OCI-LY7 (cell line): ENCODE data around the gene CERS4. TPM values are rescaled to one million over a fixed set of nuclear protein-coding genes. Genes with fewer than 3 reads are reported as not detected.
"Not testable (repeated sequence)": the region's sequence is repeated elsewhere in the genome, so short reads cannot be mapped to it uniquely, and the experiment has no call there.

Experiments used
- BruUV-seq: library from RNA; stranded (reverse); fragments of 400-500 nt; replicated peaks from 2 replicates; lab custom pipeline; 2021; lab: Mats Ljungman, UMichigan
- CTCF ChIA-PET: fragments of 300-600 bp; sonication (Branson Sonifier 250); formaldehyde crosslinking; loops from one replicate; lab custom pipeline; 2022; ENCODE audit warnings: antibody characterized with exemption; ENCODE audit not compliant: unreplicated experiment; lab: Charles Lee
- POLR2A ChIA-PET: fragments of 300-600 bp; sonication (Branson Sonifier 250); formaldehyde crosslinking; loops from one replicate; lab custom pipeline; 2022; ENCODE audit warnings: antibody characterized with exemption; lab: Charles Lee
- DNase-seq: peaks from one replicate; pipeline ENCODE4 v3.0.0-alpha.2; 2015; ENCODE audit warnings: low spot score
- H2AFZ ChIP-seq: fragments of 200-600 bp; sonication (generic), shearing (Covaris generic); 2 replicates; pipeline ENCODE4 v1.6.1; 2014; ENCODE audit warnings: mild to moderate bottlenecking, antibody characterized with exemption, low read length, moderate library complexity
- H3K27ac ChIP-seq: fragments of 200-600 bp; sonication (generic); 2 replicates; pipeline ENCODE4 v1.5.1; 2014; ENCODE audit warnings: mixed run types, low read depth, mild to moderate bottlenecking, moderate library complexity, low read length, inconsistent platforms; ENCODE audit not compliant: poor library complexity, severe bottlenecking
- H3K36me3 ChIP-seq: fragments of 200-600 bp; sonication (generic); 2 replicates; pipeline ENCODE4 v1.6.1; 2014; ENCODE audit warnings: mild to moderate bottlenecking, antibody characterized with exemption, low read length, moderate library complexity, mixed read lengths; ENCODE audit not compliant: insufficient read depth
- H3K4me1 ChIP-seq: fragments of 200-600 bp; sonication (generic); 2 replicates; pipeline ENCODE4 v1.5.1; 2014; ENCODE audit warnings: mild to moderate bottlenecking, low read length; ENCODE audit not compliant: insufficient read depth, poor library complexity, severe bottlenecking
- H3K4me2 ChIP-seq: fragments of 200-600 bp; sonication (generic); 2 replicates; pipeline ENCODE4 v1.6.1; 2014; ENCODE audit warnings: mild to moderate bottlenecking, low read length
- H3K4me3 ChIP-seq: fragments of 200-600 bp; sonication (generic); 2 replicates; pipeline ENCODE4 v1.5.1; 2014; ENCODE audit warnings: mild to moderate bottlenecking, low read depth, low read length; ENCODE audit not compliant: poor library complexity, severe bottlenecking
- H3K79me2 ChIP-seq: fragments of 200-600 bp; sonication (generic); 2 replicates; pipeline ENCODE4 v1.6.1; 2016; ENCODE audit warnings: low read depth, mild to moderate bottlenecking, low read length, moderate library complexity, mixed read lengths; ENCODE audit not compliant: insufficient read depth
- H3K9me2 ChIP-seq: fragments of 200-600 bp; sonication (generic); 2 replicates; pipeline ENCODE4 v1.6.1; 2016; ENCODE audit warnings: mild to moderate bottlenecking, low read length, mixed read lengths; ENCODE audit not compliant: insufficient read depth
- H3K9me3 ChIP-seq: fragments of 200-600 bp; sonication (generic); 2 replicates; pipeline ENCODE4 v1.6.1; 2014; ENCODE audit warnings: mild to moderate bottlenecking, mixed run types, low read length, mixed read lengths
- H4K20me1 ChIP-seq: fragments of 200-600 bp; sonication (generic); 2 replicates; pipeline ENCODE4 v1.6.1; 2014; ENCODE audit warnings: mild to moderate bottlenecking, antibody characterized with exemption, low read length, moderate library complexity, mixed read lengths; ENCODE audit not compliant: insufficient read depth
- EZH2phosphoT487 ChIP-seq: fragments of 200-600 bp; sonication (generic); IDR thresholded peaks from 2 replicates; pipeline ENCODE4 v1.6.1; 2018; ENCODE audit warnings: low read depth, borderline replicate concordance, mild to moderate bottlenecking, mixed run types, antibody characterized with exemption, low read length, moderate library complexity, mixed read lengths
- intact Hi-C: fragments of 100-400 bp; cut with micrococcal nuclease; formaldehyde crosslinking; loops from one replicate; pipeline ENCODE4 v1.10.0; 2022; ENCODE audit not compliant: unreplicated experiment
- total RNA-seq, 2 experiments: library from RNA; depleted of rRNA in 1 of 2; stranded (reverse); fragments of >200 nt in 1 of 2; shearing (Covaris generic) in 1 of 2; gene quantifications; 2 replicates each; pipeline ENCODE4 v1.2.3, GENCODE V29; 2014 to 2022
- TF ChIP-seq, protein P1 (sequence below): fragments of 200-600 bp; sonication (generic); conservative IDR thresholded peaks from 2 replicates; pipeline ENCODE4 v1.5.1; 2014; ENCODE audit warnings: mild to moderate bottlenecking, antibody characterized with exemption, low read length, moderate library complexity, mixed read lengths

Gene CERS4
- total RNA-seq, 2 experiments from 2014 or later, result 36.8 to 54.9 TPM

DNA sequence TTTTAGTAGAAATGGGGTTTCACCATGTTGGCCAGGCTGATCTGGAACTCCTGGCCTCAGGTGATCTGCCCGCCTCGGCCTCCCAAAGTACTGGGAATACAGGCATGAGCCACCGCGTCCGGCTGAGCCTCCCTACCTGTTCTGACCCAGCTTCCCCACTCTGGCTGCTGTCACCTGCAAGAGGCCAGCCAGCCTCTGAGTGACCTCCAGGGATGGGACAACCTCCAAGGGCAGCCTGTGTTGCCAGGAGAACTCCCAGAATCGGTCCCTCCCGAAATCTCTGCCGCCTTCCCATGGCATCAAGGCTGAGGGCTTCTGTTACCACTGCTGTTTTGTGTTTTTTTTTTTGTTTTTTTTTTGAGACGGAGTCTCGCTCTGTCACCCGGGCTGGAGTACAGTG, 11.3 kb downstream of the CERS4 start:
- no peaks in the 10 kb centered on the region for H3K9me3 ChIP-seq
- H3K36me3 ChIP-seq, result peaks cover 14% of the 10 kb centered on the region; the same call in 1 of the 2 replicates
- no peaks in the 10 kb centered on the region for H4K20me1 ChIP-seq
- no peaks in the 10 kb centered on the region for H3K9me2 ChIP-seq
- ChIA-PET POLR2A (no interaction called here), CTCF (no interaction called here)
- no peak overlapping the region for H3K4me3 ChIP-seq
- no peak for TF ChIP-seq EZH2phosphoT487
- TF ChIP-seq, protein P1, sequence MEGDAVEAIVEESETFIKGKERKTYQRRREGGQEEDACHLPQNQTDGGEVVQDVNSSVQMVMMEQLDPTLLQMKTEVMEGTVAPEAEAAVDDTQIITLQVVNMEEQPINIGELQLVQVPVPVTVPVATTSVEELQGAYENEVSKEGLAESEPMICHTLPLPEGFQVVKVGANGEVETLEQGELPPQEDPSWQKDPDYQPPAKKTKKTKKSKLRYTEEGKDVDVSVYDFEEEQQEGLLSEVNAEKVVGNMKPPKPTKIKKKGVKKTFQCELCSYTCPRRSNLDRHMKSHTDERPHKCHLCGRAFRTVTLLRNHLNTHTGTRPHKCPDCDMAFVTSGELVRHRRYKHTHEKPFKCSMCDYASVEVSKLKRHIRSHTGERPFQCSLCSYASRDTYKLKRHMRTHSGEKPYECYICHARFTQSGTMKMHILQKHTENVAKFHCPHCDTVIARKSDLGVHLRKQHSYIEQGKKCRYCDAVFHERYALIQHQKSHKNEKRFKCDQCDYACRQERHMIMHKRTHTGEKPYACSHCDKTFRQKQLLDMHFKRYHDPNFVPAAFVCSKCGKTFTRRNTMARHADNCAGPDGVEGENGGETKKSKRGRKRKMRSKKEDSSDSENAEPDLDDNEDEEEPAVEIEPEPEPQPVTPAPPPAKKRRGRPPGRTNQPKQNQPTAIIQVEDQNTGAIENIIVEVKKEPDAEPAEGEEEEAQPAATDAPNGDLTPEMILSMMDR, result no peak
- H3K27ac ChIP-seq, result no peak overlapping the region
- no peak overlapping the region for H3K4me2 ChIP-seq
- H3K4me1 ChIP-seq, result peaks cover 5% of the 10 kb centered on the region
- no peak for DNase-seq
- H3K79me2 ChIP-seq, result peaks cover 10% of the 10 kb centered on the region; the same call in 1 of the 2 replicates
- intact Hi-C loops, result no loop called here
- BruUV-seq, result no TSS peak
- H2AFZ ChIP-seq, result no peak overlapping the region

DNA sequence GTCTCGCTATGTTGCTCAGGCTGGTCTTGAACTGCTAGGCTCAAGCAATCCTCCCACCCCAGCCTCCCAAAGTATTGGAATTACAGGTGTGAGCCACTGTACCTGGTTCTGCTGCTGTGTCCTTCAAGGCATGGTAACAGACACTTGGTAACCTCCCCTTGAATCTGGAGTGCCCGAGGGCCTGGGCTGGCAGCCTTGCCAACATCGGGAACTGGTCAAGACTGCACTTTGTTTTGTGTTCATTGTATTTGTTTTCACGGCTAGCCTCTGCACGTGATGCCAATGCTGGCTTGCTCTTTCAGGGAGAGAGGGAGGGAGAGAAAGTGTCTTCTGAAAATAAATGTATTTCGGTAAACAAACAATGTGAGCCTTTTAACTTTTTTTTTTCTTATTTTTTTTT, 12.0 kb downstream of the CERS4 start:
- Histone ChIP-seq H4K20me1 (no peaks in the 10 kb centered on the region), H3K36me3 (peaks cover 9% of the 10 kb centered on the region; the same call in 1 of the 2 replicates), H3K9me2 (no peaks in the 10 kb centered on the region), H3K4me1 (no peaks in the 10 kb centered on the region), H2AFZ (no peak overlapping the region), H3K9me3 (no peaks in the 10 kb centered on the region), H3K79me2 (peaks cover 6% of the 10 kb centered on the region; the same call in 1 of the 2 replicates), H3K4me2 (no peak overlapping the region), H3K4me3 (no peak overlapping the region), H3K27ac (no peak overlapping the region)
- ChIA-PET POLR2A (no interaction called here), CTCF (interaction anchor here (0.6 kb wide), 1 partner anchor 11 kb away, joined by 4 read pairs; no protein-coding TSS in a partner anchor)
- TF ChIP-seq, protein P1, result no peak
- no peak for DNase-seq
- intact Hi-C loops, result no loop called here
- no TSS peak for BruUV-seq

DNA sequence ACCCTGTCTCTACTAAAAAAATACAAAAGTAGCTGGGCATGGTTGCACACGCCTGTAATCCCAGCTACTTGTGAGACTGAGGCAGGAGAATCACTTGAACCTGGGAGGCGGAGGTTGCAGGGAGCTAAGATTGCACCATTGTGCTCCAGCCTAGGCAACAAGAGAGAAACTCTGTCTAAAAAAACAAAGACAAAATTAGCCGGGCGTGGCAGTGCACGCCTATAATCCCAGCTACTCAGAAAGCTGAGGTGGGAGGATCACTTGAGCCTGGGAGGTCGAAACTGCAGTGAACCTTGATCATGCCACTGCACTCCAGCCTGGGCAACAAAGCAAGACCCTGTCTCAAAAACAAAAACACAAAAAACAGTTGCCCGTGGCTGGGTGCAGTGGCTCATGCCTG, 14.3 kb downstream of the CERS4 start:
- DNase-seq, H3K36me3 ChIP-seq, H3K4me2 ChIP-seq, BruUV-seq, H3K9me2 ChIP-seq, H4K20me1 ChIP-seq, H3K27ac ChIP-seq, H3K79me2 ChIP-seq, H2AFZ ChIP-seq, H3K9me3 ChIP-seq, CTCF ChIA-PET, H3K4me1 ChIP-seq, H3K4me3 ChIP-seq, intact Hi-C loops, POLR2A ChIA-PET: not testable (repeated sequence)
